Stimulated activated CD4-positive, alpha-beta T cell treated with anti-CD3 and anti-CD28 coated beads, Interleukin-4, amount 100 ng/mL, for 48 hours (primary cell): ENCODE results near the gene ITPR1.

Experiments used
- DNase-seq, 2 donors: peaks; one replicate each; pipeline ENCODE4 v3.0.0-alpha.2; 2020; ENCODE audit warnings: low read depth in 2 of 2

Gene ITPR1

GRCh38 chr3:4825436-4826236 is 332.5 kb downstream of the ITPR1 start:
- DNase-seq, result no peak

- no peak for DNase-seq
Observed at GRCh38 chr3:4826237-4827100, 333.3 kb downstream of the ITPR1 start.

- no peak for DNase-seq
Observed at GRCh38 chr3:4827767-4828166, 334.6 kb downstream of the ITPR1 start.

DNA sequence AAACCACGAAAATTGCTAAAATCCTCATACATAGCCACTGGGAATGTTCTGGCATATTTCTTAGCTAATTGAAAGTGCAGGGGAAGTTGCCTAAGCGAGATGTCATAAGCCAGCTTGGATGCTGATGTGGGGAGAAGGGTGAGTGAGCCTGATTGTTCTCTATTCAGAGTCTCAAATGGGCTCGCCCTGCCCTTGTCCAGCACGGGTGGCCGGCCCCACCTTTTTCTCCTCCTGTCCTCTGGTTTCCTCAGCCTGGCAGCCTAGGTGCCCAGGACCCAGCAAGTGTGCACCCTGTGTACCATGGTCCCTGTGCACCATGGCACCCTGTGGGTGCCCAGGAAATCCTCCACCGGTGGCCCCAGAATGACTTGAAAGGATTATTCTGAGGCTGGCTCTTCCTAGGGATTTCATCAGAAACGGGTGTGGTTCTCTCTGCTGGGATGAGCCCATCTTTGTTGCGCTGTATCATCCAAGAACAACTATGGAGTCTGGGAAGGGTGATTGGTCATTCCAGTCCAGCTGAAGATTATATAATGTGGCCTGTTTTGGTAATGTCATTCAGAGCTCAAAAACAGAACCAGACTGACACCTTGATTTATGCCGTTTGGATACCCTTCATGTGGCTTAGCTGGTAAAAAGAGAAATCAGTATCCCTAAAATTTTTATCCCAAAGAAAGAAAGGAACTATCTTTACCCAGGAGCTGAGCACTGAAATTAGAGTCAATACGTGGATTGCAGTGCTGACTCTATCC is 335.3 kb downstream of the ITPR1 start:
- DNase-seq, result no peak

DNA sequence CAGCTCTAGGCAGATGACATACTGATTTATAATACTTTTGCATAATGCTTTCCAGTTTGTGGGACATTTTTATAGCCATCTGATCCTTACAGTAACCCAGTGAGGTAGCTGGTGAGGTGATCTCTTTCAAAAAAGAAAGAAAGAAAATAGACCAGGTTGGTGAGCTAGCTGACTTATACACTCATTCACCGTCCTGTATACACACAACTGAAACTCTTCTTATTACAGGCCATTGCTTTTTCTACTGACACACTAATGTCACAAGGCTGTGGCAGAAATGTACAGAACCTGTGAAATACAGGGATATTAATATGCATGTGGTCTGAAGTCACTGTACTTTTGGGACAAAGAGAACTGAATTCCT is 335.9 kb downstream of the ITPR1 start:
- no peak for DNase-seq

GRCh38 chr3:4830586-4830914 is 337.4 kb downstream of the ITPR1 start:
- DNase-seq, result no peak

GRCh38 chr3:4831580-4831950 is 338.4 kb downstream of the ITPR1 start:
- no peak for DNase-seq

DNA sequence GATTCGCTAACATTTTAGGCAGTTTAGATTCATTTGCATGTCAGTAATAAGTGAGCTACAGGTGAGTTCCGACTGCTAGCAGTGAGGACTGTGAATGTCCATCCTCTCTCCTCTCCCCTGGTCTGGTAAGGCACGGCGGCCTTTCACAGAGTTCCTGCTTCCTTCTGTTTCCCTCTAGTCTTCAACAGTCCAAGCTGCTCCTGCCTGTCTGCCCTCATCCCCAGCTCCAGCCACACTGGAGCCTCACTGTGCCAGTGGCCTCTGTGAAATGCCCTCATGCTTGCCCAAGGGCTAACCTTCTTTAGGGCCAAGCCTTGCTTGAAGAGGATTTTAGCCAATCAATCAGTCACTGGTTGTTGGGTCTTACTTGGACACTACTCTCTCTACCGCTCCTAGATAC is 340.3 kb downstream of the ITPR1 start:
- no peak for DNase-seq

GRCh38 chr3:4834403-4834866 is 341.3 kb downstream of the ITPR1 start:
- DNase-seq, result peak; percentile 53 to 67

DNA sequence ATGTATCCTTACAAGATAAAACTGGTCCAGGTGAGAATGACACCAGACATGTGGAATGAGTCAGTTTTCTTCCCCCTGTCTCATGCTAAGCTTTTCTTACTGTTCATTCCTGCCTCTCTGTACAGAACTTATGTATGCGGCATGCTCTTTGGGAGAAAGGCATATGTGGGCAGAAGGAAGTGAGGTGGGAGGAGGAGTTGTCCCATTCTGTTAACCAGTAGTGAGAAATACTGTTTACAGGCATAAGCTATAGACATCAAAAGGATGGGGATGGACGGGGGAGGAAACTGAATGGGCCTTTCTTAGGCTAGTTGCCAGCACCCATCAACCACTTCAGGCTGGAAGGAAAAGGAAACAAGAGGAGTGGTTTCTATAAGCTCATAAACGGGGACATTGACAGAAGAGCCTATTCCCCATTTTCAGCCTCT is 342.5 kb downstream of the ITPR1 start:
- DNase-seq, result no peak

GRCh38 chr3:4836516-4836915 is 343.4 kb downstream of the ITPR1 start:
- no peak for DNase-seq

DNA sequence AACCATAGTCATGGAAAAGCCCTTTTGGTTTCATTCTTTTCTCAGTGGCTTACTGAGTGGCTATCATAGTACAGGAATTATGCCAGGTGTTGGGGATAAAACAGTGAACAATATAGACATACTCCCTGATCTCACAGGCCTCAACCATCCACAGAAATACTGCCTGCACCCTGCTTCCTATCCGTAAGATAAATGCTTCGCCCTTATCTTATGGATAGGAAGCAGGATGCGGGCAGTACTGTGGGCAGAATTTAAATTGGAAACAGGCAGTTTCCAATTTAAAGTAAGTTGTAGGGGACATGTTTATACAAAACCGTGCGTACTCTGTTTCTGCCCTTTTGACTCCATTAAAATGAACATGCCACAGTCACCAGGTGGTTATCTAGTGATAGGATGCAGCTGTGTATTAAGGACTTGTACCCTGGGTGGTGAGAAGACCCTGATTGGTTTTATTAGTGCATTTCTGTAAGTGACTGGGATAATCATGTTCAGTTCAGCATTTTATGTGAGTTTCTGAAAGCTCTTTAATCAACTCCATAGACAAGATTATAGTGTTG is 344.3 kb downstream of the ITPR1 start:
- DNase-seq, result no peak

GRCh38 chr3:4838621-4839022 is 345.5 kb downstream of the ITPR1 start:
- no peak for DNase-seq

DNA sequence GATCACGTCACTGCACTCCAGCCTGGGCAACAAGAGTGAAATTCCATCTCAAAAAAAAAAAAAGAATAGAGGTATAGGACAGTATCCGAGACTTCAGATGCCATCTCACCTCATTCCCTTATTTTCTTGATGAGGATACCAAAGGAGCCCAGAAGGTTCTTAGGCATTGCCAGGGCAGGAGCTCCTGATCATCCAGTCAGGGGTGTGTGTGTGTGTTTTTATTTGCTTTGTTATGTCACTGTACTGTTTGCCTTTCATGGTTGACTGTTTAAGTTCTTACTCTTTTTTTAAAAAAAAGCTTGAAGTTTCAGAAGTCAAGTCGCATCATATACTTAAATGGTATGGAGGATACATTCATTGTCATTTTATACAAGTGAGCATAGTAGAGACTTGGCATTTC is 346.1 kb downstream of the ITPR1 start:
- no peak for DNase-seq

DNA sequence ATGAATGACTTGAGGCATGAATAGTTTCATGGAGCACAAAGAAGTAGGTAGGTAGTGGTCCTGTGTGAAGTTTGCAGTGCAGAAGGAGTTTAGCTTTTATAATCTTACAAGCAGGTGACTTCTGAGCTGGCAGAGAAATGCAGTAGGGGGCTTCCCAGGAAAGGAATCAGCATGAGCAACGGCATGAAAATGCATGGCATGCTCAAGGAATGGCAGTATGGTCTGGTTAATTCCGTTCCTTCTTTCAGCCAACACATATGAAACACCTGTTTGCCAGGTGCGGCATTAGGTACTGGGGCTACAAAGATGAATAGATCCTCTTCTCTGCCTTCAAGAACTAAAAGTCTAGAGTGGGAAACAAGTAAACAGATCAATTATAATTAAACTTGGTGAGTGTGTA is 348.1 kb downstream of the ITPR1 start:
- DNase-seq, result no peak

- DNase-seq, result no peak
Observed at GRCh38 chr3:4841776-4842440, 348.8 kb downstream of the ITPR1 start.

DNA sequence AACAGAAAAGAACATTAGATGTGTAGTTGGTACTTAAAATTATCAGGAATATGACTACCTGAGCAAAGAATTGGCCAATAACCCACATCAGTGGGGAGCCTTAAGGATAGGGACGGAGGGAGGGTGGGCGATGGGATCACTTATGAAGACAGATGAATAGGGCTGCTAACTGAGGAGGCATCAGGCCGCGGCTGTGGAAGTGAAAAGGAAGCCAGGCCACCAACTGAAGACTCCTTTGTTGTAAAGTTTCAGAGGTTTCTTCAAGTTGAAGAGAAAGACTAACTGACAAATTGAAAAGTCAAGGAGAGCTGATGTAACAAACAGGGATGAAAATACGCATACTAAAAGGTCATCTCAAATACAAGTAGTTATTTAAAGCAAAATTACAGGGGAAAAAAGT is 350.5 kb downstream of the ITPR1 start:
- no peak for DNase-seq

- DNase-seq, result no peak
Observed at GRCh38 chr3:4845882-4846281, 352.7 kb downstream of the ITPR1 start.

GRCh38 chr3:4846543-4846942 is 353.4 kb downstream of the ITPR1 start:
- DNase-seq, result no peak

DNA sequence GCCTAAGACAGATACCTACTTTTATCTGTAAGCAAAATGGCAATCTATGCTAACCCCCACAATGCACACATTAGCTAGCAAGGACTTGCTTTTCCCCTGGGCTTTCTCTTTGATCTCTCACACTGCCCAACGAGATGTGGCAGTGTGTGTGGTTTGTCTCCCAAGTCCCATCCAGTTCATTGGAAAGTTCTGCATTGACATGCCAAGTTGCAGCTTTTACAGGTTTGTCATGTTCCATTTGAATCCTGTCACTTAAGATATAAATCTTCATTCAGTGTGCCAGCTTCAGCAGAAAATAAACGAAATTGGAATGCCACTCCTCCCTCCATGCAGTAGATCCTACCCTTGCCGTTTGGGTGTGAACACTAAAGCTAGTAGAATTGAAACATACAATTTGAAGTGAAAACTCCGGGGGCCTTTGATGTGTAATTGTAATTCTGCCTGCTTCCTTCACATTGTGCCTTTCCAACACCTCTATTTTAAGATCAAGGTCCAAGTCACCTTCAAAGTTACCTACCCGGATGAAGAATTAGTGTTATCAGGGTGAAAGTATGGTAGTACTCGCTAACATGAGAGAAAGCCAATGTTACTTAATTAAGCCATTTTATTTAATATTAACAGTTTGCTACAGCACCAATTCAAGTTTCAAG is 355.2 kb downstream of the ITPR1 start:
- DNase-seq, result no peak

GRCh38 chr3:4849136-4849535 is 356.0 kb downstream of the ITPR1 start:
- no peak for DNase-seq
